B cell (primary cell): ENCODE measurements around the gene PARP8.

ENCODE experiments used
- EZH2 ChIP-seq: IDR thresholded peaks from 2 replicates; pipeline ENCODE4 v1.6.1; 2012; ENCODE audit warnings: borderline replicate concordance, low read depth, mild to moderate bottlenecking, moderate library complexity, low read length; ENCODE audit not compliant: insufficient read depth, poor library complexity, severe bottlenecking
- TF ChIP-seq, protein P1 (sequence below): fragments of 200-600 bp; IDR thresholded peaks from one replicate; pipeline ENCODE4 v1.8.0; 2022; ENCODE audit warnings: antibody characterized with exemption, mild to moderate bottlenecking

DNA sequence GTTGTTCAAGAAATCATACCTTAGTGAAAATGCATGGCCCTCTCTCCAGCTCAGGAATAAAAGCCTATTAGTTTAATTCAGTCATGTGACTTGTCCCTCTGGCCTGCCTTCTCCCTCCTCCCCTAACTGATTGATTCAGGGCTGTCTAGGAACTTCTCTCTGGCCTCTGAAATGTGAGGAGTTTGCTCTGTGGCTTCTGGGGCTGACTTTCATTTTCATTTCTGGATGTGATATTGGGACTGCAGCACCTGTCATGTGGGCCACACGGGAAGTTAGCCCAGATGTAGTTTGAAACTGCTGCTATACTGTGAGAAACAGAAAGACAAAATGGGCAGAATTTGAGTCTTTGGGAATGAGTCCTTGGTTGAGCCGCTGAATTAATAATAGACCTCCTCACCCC lies 44.8 kb downstream of the PARP8 start:
- TF ChIP-seq, protein P1, sequence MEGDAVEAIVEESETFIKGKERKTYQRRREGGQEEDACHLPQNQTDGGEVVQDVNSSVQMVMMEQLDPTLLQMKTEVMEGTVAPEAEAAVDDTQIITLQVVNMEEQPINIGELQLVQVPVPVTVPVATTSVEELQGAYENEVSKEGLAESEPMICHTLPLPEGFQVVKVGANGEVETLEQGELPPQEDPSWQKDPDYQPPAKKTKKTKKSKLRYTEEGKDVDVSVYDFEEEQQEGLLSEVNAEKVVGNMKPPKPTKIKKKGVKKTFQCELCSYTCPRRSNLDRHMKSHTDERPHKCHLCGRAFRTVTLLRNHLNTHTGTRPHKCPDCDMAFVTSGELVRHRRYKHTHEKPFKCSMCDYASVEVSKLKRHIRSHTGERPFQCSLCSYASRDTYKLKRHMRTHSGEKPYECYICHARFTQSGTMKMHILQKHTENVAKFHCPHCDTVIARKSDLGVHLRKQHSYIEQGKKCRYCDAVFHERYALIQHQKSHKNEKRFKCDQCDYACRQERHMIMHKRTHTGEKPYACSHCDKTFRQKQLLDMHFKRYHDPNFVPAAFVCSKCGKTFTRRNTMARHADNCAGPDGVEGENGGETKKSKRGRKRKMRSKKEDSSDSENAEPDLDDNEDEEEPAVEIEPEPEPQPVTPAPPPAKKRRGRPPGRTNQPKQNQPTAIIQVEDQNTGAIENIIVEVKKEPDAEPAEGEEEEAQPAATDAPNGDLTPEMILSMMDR: no peak
- no peak for TF ChIP-seq EZH2
